Measurements from ENCODE around the gene EGFL6.

DNA sequence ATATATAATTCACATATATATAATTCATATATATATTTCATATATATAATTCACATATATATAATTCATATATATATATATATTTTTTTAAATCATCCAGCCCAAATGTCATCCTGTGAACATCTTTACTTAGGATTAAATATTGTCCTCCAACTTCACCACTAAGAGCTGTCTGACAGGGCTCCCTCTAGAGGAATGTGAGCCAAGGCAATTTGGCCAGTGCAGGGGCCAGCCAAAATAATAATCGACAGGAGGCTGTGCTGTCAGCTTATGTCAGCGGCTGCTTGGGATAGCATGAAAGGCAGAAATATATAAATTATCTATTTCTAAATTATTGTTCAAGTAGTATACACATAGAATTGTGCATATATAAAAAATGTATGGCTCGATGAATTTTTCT, 29.5 kb downstream of the EGFL6 start:
- TF ChIP-seq, protein P1, sequence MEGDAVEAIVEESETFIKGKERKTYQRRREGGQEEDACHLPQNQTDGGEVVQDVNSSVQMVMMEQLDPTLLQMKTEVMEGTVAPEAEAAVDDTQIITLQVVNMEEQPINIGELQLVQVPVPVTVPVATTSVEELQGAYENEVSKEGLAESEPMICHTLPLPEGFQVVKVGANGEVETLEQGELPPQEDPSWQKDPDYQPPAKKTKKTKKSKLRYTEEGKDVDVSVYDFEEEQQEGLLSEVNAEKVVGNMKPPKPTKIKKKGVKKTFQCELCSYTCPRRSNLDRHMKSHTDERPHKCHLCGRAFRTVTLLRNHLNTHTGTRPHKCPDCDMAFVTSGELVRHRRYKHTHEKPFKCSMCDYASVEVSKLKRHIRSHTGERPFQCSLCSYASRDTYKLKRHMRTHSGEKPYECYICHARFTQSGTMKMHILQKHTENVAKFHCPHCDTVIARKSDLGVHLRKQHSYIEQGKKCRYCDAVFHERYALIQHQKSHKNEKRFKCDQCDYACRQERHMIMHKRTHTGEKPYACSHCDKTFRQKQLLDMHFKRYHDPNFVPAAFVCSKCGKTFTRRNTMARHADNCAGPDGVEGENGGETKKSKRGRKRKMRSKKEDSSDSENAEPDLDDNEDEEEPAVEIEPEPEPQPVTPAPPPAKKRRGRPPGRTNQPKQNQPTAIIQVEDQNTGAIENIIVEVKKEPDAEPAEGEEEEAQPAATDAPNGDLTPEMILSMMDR (IDR thresholded peaks at IDR 0.05): peak in 1 of 6 experiments; percentile 9
- no peak for TF ChIP-seq POLR2A (IDR thresholded peaks at IDR 0.05)
